Activated CD4-positive, CD25-positive, alpha-beta regulatory T cell (primary cell): ENCODE data around the gene GABARAPL1.

Source experiments
- DNase-seq, 4 experiments: peaks; one replicate each; lab custom pipeline; 2025; lab: John Stamatoyannopoulos, UW

Gene GABARAPL1

DNA sequence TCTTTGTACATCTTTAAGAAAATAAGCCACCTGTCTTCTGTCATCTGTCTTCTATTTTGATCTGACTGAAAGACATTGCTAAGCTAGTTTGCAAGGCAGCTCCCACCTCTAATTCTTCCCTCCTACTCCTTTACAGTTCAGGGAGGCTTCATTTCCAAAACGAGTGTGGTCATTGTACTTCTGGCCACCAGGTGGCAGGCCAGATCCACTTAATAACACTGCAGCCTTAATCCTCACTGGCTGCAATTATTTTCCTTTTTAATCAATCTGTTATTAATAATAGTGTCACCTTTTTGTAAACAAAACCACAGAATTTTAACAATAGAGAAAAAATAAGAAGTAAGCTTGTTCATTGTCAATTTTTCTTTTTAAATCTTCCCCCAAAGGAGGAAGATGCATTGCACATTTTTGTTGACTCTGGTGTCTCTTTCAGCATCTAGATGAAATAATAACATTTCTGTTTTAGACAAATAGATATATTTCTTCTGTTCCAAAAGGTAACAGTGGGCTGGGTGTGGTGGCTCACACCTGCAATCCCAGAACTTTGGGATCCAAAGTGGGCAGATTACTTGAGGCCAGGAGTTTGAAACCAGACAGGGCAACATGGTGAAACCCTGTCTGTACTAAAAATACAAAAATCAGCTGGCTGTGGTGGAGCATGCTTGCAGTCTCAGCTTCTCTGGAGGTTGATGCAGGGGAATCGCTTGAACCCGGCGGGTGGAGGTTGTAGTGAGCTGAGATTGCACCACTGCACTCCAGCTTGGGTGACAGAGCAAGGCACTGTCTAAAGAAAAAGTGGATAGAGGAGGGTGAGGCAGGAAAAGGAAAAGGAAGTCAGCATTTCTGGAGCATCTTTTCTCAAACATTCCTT, 23.3 kb downstream of the GABARAPL1 start:
- DNase-seq: no peak

DNA sequence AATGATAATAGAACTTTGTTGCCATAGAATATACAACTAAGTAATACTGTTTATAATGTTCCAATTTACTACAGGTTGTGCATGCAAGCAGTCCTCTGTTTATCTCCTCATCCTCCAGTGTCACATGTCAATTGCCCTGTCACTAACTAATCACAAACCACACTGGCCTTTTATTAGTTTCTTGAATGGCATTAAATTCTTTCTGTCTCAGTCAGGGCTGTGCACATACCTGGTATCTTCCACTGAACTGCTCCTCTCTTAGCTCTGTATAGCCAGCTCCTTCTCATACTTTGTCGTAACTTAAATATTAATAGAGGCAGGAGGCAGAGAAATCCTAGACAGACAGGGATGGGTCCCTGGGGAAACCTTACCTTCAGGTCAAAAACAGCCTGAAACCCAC, 24.0 kb downstream of the GABARAPL1 start:
- no peak for DNase-seq

DNA sequence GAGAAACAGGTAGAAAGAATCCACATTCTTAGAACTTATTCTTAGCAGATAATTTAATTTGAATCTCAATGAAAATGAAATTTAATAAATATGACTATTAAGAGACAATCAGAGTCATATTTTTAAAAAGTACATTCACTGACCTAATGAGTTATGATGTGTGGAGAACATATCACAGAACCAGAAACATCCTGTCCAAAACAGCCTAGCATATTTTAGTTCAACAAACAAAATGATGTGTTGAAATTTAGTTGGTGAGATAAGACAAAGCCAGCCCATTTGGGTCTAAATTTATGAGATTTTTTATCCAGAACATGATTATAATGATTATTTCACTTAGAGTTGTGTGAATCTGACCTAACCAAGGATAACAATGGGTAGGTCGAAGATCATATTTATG, 25.8 kb downstream of the GABARAPL1 start:
- no peak for DNase-seq

DNA sequence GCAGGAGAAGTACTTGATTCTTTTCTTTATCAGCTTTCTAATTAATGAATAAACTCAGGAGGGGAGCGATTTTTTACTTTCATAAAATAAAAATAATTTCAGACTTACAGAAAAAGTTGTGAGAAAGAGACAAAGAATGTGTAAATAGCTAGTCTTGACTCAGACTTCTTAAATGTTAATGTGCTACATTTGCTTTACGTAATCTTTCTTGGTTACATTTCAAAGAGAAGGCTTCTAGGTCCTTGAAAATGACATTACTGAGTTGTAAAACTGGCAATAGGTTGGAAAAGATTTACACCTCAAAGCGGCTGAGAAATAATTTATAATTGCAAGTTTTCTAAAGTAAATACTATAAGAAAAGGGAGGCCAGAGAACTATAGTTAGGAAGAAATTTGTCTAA, 28.6 kb downstream of the GABARAPL1 start:
- no peak for DNase-seq

DNA sequence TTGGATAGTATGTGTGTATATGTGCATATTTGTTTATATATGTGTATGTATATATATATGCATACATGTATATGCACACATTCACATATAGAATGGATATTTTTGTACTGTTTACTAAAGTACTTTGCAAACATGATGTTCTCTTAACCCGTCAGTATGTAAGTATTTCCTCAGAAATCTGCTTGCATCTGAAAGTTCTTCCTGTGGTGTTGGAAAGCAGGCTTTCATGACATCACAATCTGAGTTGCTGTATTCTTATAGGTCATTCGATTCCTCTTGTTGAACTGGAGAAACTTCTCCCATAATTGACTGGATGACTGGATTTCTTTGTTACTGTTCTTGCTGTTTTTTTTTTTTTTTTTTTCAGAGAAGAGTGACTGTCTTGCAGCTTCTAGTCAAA, 29.1 kb downstream of the GABARAPL1 start:
- no peak for DNase-seq

DNA sequence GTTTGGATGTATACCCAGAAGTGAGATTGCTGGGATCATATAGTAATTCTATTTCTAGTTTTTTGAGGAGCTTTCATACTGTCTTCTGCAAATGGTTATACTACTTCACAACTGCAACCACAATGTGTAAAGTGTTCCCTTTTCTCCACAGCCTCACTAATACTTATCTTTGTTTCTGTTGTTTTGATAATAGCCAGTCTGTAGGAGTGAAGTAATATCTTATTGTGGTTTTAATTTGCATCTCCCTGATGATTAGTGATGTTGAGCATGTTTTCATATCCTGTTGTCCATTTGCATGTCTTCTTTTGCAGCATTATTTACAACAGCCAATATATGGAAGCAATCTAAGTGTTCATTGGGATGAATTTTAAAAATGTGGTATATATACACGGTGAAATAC, 29.9 kb downstream of the GABARAPL1 start:
- DNase-seq: no peak

DNA sequence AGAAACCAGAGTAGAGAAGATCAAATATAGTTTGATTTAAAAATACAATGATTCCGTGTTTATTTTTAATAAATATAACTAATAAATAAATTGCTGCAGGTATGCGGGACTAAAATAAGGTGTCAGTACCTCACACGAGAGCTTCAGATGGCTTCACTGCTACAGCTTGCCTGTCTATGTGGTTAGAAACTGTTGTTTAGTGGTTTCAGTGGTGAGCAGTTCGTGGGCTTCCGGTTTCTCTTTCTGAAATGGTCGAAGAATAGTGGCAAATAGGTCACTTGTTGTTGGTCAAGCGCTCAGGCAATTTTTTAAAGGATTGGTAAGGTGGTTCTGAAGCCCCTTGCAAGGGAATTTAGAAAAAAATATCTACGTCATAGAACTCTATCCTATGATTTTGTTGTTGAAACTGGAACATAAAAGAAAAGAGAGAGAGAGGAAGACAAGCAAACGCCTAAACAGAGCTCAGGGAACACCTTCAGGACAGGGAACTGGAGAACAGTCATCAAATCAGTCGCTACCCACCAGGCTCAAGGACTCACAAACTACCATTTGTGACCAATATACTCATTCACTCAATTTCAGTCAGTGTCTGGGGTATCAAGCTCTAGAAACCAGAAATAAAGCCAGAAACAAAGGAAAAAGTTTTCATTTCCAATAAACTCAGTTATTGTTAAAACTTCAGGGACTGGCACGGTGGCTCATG, 31.3 kb downstream of the GABARAPL1 start:
- DNase-seq: no peak

DNA sequence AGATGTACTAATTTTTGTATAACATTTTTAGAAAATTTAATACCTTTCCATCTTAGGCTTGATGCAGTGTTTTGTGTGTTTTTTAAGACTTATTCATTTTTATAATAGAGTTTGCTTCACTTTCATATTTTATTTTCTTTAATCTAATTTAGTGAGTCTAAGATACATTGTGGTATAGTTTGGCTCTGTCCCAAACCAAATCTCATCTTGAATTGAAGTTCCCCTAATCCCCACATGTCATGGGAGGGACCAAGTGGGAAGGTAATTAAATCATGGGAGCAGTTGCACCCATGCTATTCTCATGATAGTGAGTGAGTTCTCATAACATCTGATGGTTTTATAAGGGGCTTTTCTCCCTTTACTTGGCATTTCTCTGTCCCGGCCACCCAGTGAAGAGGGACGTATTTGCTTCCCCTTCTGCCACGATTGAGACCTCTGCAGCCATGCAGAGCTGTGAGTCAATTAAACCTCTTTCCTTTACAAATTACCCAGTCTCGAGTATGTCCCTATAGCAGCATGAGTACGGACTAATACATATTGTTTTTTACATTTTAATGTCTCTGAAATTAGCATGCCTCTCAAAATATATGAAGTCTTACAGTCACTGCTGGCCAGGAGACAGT, 34.9 kb downstream of the GABARAPL1 start:
- no peak for DNase-seq

DNA sequence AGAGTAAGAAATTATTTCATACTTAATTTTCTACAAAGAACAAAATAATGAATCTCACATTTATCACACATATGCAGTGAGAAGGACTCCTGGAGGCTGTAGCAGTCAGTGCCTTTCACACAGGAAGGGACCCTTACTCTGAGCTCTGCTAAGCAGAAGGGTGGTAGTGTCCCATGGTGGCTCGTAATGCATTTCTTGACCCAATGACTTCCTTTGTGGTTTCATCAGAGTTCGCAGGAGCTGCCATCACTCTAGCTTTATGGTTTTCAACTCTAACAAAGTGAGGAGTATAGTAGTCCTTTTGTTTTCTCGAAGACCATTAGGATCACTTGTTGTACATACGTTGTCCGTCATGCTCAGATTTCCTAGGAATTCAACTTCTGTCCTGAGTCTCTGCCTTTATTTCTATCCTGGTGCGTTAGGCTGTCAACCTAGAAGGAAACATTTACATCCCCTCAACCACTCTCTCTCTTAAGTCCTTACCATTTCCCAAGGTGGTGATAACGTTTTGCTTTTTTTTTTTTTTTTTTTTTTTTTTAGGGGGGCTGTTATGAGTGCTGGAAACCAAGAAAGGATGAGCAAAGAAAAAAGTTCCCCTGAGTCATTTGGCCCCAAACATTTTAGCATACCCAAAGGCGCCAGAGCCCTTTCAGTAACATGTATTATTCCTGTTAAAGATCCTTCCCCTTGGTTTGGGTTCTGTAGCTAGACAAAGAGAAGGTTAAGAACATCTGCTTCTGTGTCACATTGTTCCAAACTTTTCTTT, 37.2 kb downstream of the GABARAPL1 start:
- no peak for DNase-seq

DNA sequence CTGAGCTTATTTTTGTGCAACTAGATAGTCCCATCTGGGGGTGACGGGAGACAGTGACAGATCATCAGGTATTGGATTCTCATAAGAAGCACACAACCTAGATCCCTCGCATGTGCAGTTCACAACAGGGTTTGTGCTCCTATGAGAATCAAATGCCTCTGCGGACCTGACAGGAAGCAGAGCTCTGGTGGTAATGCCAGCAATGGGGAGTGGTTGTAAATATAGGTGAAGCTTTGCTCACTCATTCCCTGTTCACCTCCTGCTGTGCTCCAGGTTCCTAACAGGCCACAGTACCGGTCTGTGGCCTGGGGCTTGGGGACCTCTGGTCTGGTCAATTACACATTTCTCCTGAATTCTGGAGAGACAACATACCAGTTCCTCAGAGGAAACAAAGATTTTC, 39.0 kb downstream of the GABARAPL1 start:
- no peak for DNase-seq

DNA sequence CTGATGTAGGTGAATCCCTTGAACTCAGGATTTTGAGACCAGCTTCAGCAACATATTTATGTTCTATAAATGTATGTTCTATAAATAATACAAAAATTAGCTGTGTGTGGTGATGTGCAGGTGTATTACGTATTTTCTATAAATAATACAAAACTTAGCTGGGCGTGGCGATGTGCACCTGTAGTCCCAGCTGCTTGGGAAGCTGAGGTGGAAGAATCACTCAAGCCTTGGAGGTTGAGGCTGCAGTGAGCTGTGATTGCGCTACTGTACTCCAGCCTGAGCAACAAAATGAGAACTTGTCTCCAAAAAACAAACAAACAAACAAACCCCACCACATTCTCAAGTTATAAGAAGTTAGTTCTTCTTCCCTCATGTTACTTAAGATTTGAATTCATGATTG, 39.5 kb downstream of the GABARAPL1 start:
- DNase-seq: no peak

DNA sequence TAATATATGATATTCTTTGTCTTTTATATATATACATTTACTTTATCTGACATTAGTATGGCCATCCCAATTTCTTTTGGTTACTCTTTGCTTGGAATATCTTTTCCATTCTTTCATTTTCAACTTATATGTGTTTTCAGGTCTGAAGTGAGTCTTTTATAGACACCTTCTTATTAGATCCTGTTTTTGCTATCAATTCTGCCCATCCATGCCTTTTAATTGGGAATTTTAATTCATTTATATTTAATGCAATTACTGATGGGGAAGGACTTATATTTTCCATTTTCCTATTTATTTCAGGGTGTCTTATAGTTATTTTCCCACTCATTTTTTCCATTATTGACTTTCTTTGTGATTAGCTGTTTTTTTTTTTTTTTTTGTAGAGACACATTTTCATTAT, 43.4 kb downstream of the GABARAPL1 start:
- DNase-seq: no peak

DNA sequence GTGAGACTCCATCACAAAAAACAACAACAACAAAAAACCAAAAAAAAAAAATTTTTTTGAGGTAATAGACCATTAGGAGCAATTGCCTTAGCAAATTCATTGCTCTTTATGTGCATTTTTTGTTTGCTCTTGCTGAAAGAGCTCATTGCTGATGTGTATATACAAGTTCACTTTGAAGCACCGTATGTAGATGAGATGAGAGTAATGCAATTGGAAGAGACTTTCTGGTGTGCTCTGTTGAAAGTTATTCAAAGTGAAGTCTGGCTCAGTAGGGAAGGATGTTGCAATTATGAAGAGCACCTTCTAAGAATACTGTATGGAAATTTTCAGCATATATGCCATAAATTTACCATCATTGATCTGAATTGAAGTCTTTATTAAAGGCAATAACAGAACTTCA, 48.2 kb downstream of the GABARAPL1 start:
- DNase-seq: no peak

DNA sequence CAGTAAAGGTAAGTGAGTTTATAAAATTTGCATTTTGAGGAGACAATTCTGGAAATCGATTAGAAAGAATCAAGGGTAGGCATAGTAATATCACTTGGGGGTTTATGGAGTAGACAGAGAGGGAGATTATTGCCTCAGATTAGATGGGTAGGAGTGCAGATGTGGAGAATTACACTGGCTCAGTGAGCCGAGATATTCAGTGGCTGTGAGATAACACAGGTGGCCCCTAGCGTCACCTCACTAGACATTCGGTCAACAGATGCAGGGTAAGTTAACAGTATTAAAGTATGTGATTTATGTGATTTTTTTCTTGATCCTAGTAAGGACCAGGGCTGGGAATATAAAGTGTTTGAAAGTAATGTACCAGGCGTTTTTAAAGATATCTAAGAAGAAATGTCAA, 55.4 kb downstream of the GABARAPL1 start:
- no peak for DNase-seq

DNA sequence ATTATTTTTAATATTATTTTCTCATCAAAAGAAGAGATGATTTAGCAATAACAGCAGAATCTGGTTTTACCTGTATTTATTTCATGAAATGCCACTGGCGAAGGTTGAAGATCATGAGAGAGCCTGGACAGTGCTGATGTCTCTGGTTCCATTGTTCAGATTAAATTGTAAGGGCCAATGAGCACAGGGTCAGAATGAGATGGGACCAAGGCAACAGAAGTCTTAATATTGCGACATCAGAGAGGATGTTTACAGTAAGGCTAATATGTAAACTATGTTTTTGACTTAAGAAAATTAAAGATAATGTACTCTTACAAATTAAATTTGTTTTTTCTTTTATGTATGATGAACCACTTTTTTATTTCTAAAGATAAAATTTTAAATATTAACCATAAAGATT, 59.8 kb downstream of the GABARAPL1 start:
- no peak for DNase-seq
